Limb (tissue), 2 donors: ENCODE measurements around the gene SLC30A4.

Experiments
- DNase-seq, 2 donors: peaks; one replicate each; pipeline ENCODE4 v3.0.0-alpha.2; 2016; ENCODE audit errors: extremely low spot score in 2 of 2

Gene SLC30A4

DNA sequence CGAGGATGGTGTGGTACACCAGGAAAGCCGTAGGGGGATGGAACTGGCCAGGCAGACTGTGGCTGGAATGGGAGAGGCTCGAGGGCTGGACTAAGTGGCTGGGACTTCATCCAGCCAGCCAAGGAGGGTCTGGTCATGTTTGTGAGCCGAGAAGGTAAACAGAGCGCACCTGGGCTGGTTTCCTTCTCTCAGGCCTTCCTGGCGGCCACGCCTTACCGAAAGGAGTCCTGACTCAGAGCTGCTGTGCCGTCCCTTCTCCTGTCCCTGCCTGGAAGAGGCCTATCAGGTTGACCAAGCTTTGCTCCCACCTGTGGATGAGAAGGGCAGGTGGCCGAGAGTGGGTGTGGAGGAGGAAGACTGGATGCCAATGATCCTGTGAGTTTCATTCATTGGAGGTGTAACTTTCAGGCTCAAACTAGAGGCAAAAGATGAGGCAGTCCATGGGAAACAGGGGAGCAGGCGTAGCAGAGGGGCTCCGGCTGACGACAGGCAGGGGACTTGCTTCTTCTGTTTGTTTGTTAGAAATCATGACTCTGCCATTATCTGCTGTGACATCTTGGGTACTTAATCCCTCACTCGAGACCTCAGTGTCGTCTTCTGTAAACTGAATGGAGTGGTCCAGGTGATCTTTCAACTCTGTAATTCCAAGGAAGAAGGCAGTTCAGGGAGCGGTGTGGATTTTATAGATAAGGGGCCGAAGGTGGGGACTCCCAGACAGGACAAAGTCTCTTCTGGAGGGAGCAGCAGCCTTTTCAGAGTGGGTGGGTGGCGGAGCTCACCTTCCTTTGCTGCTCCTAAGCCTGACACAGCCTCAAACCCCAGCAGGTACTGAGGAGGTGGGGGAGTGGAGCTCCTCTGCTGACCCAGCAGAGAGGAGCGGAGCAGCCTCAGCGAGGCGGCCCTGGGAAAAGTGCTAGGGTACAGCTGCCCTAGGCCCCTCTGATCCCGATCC, 72.4 kb downstream of the SLC30A4 start:
- DNase-seq, result no peak

DNA sequence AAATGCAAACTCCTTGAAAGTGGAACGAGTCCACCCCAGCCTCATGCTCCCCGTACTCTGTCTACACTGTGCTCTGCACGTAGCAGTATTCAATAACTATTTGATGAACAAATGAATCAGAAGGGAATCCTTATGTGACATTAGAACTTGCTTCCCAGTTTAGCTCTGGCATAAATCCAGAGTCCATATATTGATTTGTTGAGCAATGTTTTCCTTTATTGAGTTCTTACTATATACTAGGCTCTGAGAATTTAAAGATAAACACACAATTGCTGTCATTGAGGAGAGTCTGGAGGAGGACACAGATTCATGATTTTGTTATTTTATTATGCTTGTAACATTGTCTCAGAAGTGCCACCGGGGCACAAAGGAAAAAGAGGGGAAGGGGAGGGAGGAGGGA, 73.2 kb downstream of the SLC30A4 start:
- no peak for DNase-seq

DNA sequence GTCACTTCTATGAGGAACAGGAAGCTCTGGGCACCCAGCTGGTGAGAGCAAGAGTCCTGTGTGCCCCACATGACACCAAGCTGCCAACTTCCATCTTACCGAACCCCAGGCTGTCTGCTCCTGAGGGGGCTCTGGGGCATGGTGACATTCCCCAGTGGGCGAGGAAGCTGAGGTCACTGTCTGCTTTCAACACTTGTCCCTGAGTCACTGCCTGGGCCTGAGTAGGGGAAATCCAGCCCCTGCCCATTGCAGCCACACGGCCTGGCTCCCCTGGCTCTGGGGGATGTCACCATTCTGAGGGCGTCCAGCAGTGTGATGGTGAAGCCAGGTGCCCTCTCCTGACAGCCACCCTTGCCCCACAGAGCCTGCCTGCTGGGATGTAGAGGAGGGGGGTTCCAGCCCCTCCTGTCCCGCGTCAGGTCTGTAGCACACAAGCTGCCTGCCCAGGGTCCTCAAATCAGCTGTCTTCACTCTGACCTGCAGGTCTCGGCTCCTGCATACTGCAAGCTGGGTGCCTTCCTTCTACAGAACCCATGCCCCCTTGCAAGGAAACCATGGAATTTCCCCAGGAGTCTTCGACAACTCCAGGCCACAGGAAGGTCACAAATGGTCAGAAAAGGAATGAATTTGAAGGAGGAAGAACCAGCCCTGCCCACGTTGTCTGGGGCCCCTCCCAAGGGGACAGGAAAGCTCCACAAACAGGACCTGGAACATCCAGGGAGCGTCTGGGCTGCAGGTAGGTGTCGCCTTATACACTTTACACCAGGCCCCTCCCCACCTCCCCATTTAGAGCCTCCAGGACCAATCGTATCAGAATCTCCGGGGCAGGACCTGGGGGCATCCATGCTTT, 74.3 kb downstream of the SLC30A4 start:
- no peak for DNase-seq

DNA sequence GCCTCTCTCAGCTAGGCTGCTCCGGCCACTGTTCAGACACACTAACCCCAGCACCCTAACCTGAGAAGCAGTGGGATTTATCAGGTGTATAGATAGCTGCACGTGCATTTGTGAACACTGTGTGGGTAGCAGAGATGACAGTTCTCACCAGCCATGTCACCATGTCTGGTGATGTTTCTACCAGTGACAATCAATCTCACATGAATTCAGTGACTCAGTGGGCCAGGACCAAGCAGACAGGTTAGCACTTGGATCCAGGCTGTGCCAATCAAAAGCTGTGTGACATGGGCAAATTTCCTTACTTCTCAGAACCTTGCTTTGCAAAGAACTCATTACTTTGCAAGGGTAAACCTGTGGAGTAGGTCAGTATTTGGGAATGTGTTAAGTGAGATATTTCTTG, 78.9 kb downstream of the SLC30A4 start:
- no peak for DNase-seq

DNA sequence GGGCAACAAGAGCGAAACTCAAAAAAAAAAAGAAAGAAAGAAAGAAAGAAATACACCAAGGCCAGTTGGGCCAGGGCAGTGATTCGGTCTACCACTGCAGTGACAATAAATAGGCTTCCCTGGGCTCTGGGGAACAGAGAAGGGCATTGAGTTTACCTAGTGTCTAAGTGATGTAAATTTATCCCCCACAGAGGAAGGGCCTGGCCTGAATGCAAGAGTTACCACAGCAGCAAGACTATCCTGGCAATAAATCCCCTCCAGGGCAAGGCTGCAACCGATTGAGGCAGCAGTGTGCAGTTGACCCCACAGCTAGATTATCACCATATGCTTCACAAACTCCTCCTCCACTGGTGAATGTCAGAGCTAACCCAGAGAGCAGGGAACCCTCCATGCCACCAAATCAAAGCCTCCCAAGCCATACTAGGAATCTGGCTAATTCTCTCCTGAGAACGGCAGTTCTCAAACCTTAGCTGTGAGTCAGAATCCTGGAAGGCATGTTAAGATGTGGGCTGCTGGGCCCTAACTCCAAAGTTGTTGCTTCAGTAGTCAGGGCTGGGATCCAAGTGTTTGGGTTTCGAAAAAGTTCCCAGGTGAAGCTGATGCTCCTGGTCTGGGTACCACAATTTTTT, 79.9 kb downstream of the SLC30A4 start:
- DNase-seq, result no peak

DNA sequence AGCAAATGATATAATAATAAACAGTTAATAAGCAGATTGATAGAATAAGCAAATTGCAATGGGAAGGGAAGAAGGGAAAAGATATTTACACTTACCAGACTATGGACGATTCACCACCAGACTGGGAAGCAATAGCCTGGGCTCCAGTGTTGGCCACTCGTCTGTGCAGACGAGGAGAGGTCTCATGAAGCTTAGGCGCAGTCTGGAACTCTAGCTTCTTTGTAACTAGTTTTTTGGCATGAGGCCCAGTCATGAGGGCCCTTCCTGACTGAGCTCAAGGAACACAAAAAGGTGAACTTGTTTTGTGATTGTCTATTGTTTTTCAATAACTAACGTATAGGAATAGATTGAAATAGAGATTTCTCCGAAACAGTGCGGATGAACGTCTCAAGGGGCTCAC, 80.9 kb downstream of the SLC30A4 start:
- no peak for DNase-seq

DNA sequence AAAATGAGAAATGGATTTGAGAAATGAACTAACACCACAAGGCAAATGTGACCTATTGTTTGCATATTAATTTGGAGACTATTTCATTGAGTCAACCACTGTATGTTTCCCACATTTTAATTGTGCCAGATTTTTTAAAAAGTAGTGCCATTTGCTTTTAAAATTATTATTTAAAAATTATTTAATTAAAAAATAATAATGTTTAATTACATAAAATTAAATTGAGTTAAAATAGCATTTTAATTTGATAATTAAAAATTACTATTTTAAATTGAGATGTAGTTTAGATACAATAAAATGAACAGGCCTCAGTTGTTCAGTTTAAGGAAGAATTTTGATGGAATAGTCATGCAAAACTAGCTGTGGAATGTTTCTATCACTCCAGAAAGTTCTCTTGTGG, 81.5 kb downstream of the SLC30A4 start:
- no peak for DNase-seq

DNA sequence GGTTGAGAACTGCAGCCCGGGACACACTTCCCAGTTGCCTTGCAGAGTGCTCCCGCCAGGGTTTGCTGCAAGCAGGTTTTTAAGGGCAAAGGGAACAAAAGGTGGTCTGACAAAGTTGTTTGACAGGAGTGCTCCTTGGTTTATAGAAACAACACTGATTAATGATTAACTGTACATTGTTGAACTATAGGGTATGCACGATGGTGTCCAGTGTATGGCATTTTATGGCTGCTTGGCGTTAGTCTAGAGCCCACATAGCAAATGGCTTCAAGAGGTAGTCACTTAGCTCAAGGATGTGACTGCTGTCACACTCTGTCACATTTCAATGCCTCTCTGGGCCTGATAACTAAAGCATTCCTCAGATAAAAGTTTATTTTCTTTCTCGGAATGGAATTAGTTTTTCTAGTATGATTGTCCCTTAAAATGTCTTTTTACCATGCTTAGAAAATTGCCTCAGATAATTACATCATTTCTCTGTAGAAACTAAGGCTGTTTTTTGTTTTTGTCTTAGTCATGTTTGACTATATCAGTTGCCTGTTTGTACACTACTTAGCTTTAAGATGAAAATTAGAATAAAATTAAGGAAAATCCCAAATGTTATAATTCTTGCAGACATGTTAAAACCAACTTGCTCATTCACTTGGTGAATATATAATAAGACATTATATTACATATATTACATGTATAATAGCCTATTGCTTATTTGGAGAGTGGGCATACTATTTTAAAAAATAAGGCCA, 82.9 kb downstream of the SLC30A4 start:
- DNase-seq, result no peak

DNA sequence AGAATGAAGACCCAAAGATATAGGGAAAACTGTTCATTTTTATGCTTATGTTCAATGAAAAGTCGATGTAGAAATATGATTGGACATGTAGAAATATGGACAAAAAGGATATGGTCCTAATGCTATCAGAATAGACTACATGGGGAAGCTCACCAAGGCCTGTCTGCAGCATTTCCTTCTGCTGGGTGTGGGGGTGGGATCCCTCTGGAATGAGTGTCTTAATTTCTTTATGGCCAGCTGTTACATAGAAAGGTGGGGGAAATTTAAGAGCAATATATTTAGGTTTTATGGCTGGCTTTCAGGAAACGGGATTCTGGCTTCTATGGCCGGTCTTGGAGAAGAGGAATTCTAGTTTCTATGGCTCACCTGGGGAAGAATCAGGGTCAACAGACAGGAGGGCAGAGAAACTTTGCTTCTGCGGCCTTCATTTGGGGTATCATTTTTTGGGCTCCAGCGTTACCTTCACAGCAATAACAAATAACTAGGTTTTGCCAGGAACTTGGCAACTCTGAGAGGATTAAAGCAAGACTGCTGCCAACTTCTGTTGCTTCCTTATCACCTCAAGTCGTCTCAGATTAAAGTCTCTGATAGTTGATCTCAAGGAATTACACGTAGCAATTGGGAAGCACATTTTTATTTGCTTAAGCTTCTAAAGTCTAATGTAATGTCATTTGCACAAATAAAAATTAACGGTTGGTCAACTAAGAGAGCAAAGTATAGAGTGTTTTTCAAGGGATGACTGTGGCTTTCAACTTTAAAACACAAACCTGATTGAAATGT, 87.2 kb downstream of the SLC30A4 start:
- no peak for DNase-seq

DNA sequence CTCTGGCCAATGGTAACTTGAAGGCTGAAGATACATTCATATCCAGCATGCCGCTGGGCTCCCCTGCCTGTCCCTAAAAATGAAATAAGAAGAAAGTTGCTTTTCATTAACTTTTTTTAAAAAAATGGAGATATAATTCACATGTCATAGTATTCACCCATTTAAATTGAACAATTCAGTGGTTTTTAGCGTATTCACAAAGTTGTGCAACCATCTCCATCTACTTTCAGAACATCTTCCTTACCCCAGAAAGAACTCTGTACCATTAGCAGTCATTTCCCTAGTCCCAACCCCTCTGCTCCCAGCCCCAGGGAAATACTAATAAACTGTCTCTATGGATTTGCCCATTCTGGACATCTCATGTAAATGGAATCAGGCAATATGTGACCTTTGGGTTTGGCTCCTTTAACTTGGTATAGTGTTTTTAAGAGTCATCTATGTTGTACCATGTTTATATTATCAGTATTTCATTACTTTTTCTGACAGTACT, 88.4 kb downstream of the SLC30A4 start:
- DNase-seq, result no peak

DNA sequence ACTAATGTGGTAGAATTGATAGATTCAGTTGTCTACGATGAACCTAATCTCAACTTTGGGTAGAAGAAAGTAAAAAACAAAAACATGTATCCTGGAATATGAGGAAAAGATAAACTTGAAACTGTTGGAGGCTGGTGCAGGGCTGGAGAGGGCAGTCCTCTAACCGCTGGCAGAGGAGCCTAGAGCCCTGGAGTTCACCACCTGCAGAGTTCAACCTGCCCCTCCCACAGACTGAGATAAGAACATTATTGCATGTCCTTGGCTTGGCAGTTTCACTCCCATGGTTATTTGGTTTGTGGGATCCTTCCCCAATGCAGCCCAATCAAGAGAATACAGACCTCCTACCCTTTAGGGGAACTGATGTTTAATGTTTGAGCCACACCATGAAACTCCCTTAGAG, 91.0 kb downstream of the SLC30A4 start:
- no peak for DNase-seq

DNA sequence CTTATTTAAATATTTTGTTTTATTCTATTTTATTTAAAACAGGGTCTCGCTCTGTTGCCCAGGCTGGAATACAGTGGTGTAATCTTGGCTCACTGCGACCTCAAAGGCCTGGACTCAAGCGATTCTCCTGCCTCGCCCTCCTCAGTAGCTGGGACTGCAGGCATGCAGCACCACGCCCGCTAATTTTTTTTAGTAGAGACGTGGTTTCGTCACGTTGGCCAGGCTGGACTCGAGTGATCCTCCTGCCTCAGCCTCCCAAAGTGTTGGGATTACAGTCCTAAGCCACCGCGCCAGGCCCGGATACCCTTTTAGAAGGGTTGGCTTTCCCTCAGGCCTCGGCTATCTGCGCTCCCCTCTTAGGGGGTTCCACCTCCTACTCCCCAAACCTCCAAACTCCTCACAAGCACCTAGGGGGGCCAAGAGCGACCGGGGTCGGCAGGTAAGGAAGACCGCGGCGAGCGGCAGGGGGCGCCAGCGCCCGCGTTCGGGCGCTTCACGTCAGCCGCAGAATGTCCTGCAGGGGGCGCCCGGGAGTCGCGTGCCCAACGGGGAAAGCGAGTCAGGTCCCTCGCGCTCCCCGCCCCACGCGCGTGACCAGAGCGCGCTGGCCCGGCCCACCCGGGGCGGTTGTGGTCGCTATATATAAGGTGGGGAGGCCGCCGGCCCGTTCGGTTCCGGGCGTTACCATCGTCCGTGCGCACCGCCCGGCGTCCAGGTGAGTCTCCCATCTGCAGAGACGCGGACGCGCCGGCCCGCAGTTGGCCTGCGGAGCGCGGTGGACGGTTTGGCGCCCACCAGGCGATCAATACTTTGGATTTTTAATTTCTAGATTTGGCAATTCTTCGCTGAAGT, 92.4 kb downstream of the SLC30A4 start:
- DNase-seq, result peak; percentile 6 to 85
